ENCODE data around the gene FBLN2. TPM values are rescaled to one million over a fixed set of nuclear protein-coding genes. Genes with fewer than 3 reads are reported as not detected.

The FBLN2 gene
- polyA plus RNA-seq, 1 experiment: 15.5 TPM

DNA sequence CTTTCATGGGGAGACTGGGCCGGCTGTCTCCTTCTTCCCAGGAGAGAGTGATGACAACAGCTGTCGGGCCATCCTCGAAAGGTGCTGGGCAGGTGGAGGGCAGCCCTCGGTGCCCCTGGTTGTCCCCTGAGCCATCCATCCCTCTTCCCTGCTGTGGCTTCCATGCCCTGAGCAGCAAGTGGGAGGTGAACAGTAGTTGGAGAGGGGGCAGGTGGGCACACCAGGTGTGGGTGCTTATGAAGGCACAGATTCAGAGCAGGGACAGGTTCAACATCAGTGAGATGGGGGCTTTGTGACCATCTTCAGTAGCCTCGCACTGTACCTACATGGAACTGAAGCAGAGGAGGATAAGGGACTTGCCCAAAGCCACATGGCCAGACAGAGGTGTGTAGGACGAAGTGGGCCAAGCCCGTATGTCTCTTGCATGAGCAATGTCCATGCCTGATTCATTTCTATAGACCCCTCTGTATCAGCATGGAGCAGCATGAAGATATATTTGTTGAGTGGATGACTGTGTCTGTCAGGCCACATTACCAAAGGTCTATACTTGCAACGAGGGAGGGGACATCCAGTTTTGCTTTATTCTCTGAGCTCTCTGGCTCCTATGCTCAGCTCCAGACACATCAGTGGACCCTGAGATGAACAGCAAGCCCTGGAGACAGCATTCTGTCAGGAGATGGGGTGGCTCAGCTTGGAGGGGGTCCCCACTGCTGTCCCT lies 107.8 kb downstream of the FBLN2 start:
- H3K27me3 ChIP-seq (ENCODE audit: control insufficient read depth, insufficient read depth, low read length): peaks cover 10% of the 10 kb centered on the region
- CTCF ChIA-PET: interaction anchor here (0.6 to 21.5 kb wide), 26 partner anchors 8 to 1264 kb away, joined by 3 to 695 read pairs (median 4); partner anchors contain the start of genes CHCHD4, HDAC11 and TMEM43
- H3K27ac ChIP-seq (ENCODE audit: low read depth, low read length): no peak overlapping the region
- no peak for DNase-seq (ENCODE audit: low read depth, low spot score)
- POLR2A ChIA-PET: no interaction called here
- H3K9me3 ChIP-seq (ENCODE audit: control insufficient read depth, insufficient read depth, low read length): no peaks in the 10 kb centered on the region
- no peak overlapping the region for H3K4me3 ChIP-seq (ENCODE audit: low read depth, low read length)
- TF ChIP-seq, protein P1, sequence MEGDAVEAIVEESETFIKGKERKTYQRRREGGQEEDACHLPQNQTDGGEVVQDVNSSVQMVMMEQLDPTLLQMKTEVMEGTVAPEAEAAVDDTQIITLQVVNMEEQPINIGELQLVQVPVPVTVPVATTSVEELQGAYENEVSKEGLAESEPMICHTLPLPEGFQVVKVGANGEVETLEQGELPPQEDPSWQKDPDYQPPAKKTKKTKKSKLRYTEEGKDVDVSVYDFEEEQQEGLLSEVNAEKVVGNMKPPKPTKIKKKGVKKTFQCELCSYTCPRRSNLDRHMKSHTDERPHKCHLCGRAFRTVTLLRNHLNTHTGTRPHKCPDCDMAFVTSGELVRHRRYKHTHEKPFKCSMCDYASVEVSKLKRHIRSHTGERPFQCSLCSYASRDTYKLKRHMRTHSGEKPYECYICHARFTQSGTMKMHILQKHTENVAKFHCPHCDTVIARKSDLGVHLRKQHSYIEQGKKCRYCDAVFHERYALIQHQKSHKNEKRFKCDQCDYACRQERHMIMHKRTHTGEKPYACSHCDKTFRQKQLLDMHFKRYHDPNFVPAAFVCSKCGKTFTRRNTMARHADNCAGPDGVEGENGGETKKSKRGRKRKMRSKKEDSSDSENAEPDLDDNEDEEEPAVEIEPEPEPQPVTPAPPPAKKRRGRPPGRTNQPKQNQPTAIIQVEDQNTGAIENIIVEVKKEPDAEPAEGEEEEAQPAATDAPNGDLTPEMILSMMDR (IDR thresholded peaks at IDR 0.05; ENCODE audit: low read depth, low read length): no peak

DNA sequence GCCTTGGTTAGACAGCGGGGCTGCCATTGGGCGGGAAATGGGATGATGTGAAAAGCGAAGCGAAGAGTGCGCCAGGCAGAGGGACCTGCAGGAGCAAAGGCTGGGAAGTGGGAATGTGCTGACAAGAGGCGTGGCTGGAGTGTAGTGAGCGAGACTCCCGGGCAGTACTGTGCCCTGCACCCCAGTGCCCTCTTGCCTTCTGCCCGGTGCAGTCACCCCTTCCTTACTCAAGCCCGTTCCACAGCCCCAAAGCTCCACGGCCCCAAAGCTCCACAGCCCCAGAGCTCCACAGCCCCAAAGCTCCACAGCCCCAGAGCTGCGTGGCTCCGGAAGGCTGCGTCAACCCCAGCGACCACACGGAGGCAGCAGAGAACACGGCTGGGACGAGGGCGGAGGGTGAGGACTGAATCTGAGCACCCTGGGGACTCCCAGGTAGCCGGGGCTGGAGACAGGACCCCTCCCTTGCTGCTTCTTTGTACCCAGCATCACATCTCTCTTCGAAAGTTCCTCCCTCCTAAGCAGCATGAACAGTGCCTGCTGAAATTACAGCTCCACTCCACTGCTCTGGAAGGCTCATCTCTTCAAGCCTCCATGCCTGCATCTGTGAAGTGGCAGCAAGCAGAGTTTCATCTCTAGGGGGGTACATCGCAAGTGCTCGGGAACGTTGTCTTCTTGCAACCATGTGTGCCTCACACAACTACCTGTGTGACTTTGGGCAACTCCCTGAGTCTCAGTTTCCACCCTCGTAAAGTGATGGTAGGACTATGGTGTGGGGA lies 108.9 kb downstream of the FBLN2 start:
- Histone ChIP-seq H3K27me3 (ENCODE audit: control insufficient read depth, insufficient read depth, low read length) (peaks cover 10% of the 10 kb centered on the region), H3K4me3 (ENCODE audit: low read depth, low read length) (0 out of 2 replicates have a peak overlapping the region, but pooled peaks have one; percentile 20), H3K27ac (ENCODE audit: low read depth, low read length) (no peak overlapping the region), H3K9me3 (ENCODE audit: control insufficient read depth, insufficient read depth, low read length) (peaks cover 4% of the 10 kb centered on the region; the same call in 1 of the 2 replicates)
- no peak for DNase-seq (ENCODE audit: low read depth, low spot score)
- CTCF ChIA-PET: interaction anchor here (0.5 to 21.5 kb wide), 29 partner anchors 10 to 1263 kb away, joined by 3 to 695 read pairs (median 4); partner anchors contain the start of genes CHCHD4, HDAC11 and TMEM43
- POLR2A ChIA-PET: interaction anchor here (0.6 kb wide), 2 partner anchors 17 to 163 kb away, joined by 3 read pairs; no protein-coding TSS in a partner anchor
- TF ChIP-seq, protein P1 (IDR thresholded peaks at IDR 0.05; ENCODE audit: low read depth, low read length): peak; percentile 86

DNA sequence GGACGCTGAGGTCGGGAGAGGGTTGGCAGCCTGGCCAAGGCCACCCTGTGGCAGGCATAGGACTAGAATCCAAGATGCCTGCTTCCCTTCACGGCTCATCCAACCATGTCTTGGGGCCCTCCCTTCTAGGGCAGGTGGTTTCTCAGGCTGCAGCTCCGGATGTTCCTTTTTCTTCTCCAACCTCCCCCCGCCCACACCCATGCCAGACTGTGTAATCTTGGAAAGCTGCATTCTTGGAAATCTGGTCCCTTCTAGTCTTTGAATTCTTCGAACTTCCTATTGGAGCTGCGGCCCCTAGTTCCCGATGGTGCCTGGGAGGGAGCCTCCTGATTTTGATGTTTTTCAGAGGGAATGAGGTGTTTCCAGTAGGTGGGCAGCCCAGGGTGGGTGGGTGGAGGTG lies 109.8 kb downstream of the FBLN2 start:
- TF ChIP-seq, protein P1 (IDR thresholded peaks at IDR 0.05; ENCODE audit: low read depth, low read length): no peak
- ChIA-PET POLR2A (interaction anchor here (0.6 kb wide), 1 partner anchor 164 kb away, joined by 3 read pairs; no protein-coding TSS in a partner anchor), CTCF (interaction anchor here (0.5 to 21.5 kb wide), 10 partner anchors 10 to 809 kb away, joined by 3 to 695 read pairs (median 7); partner anchors contain the start of genes CHCHD4, HDAC11 and TMEM43)
- peaks cover 4% of the 10 kb centered on the region; the same call in 1 of the 2 replicates for H3K9me3 ChIP-seq (ENCODE audit: control insufficient read depth, insufficient read depth, low read length)
- H3K27ac ChIP-seq (ENCODE audit: low read depth, low read length): no peak overlapping the region
- no peak overlapping the region for H3K4me3 ChIP-seq (ENCODE audit: low read depth, low read length)
- no peak for DNase-seq (ENCODE audit: low read depth, low spot score)
- H3K27me3 ChIP-seq (ENCODE audit: control insufficient read depth, insufficient read depth, low read length): peaks cover 10% of the 10 kb centered on the region

DNA sequence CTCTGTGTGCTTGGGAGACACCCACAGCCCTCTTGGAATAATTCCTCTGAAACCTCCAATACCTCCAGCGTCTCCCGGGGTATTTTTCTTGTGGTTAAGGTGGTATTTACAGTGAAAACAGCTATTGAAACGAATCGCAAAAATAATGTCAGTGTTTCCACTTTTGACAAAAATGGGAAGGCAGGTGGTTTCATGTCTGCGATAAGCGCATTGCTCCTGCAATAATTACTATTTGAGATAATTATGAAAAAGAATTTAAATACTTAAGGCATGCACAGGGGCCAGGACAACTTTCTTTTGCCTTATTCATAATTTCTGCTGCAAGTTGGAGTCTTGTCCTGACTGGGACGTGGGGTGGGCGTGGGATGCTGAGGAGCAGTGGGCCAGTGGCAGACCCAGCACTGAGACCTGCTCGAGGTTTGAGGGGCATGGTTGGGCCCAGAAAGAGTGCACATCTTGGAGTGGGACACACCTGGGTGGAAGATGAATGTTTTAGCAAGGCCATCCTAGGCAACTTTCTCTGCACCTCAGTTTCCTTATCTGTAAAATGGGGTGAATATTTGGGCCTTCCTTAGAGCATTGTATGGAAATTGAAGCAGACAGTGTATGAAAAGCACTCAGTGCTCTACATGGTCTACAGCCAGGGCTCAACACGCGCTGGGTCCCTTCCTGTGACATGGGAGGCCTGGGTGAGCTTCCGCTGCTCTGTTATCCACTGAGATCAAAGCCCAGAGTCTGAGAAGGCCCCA lies 110.5 kb downstream of the FBLN2 start:
- ChIA-PET POLR2A (no interaction called here), CTCF (interaction anchor here (1.5 to 21.5 kb wide), 3 partner anchors 11 to 808 kb away, joined by 3 to 695 read pairs (median 33); no protein-coding TSS in a partner anchor)
- peaks cover 10% of the 10 kb centered on the region for H3K27me3 ChIP-seq (ENCODE audit: control insufficient read depth, insufficient read depth, low read length)
- no peak overlapping the region for H3K27ac ChIP-seq (ENCODE audit: low read depth, low read length)
- no peak for DNase-seq (ENCODE audit: low read depth, low spot score)
- H3K9me3 ChIP-seq (ENCODE audit: control insufficient read depth, insufficient read depth, low read length): peaks cover 4% of the 10 kb centered on the region; the same call in 1 of the 2 replicates
- TF ChIP-seq, protein P1 (IDR thresholded peaks at IDR 0.05; ENCODE audit: low read depth, low read length): no peak
- no peak overlapping the region for H3K4me3 ChIP-seq (ENCODE audit: low read depth, low read length)

All from AG04450 (cell line).